ENCODE measurements around the gene HSD3B7.

Gene HSD3B7

GRCh38 chr16:30983898-30984610 is 953 bp upstream of the HSD3B7 start:
- DNase-seq (ENCODE audit: low spot score) = no peak

- DNase-seq (ENCODE audit: low spot score) = no peak
Measured at GRCh38 chr16:30985401-30986128, 558 bp downstream of the HSD3B7 start.

- DNase-seq (ENCODE audit: low spot score) = no peak
Measured at GRCh38 chr16:30986129-30986991, 1.4 kb downstream of the HSD3B7 start.

GRCh38 chr16:30987581-30988190 is 2.7 kb downstream of the HSD3B7 start:
- DNase-seq (ENCODE audit: low spot score) = no peak

DNA sequence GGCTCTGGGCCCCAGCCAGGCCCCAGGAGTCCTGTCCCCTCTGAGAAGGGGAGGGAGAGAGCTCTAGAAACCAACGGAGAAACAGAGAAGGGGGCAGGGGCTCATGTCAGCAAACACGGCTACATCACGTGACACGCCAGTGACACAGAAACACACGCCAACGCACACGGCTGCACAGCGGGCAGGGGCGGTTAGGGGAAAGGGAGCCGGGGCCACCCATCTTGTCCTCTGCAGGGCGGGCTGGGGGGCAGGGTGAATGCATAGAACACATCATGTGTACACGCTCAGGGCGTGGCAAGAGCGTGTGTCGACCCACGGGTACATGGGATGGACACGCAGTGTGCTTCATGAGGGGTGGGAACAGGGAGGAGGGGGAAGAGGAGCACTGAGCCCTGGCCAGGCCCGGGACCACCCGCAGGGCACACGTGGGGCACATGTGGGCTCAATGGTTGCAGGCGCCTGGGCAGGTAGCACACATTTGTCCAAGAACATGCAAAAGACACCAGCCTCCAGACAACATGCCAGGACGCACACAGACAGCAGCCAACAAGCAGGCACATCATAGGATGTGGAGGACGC is 4.6 kb downstream of the HSD3B7 start:
- no peak for DNase-seq (ENCODE audit: low spot score)

DNA sequence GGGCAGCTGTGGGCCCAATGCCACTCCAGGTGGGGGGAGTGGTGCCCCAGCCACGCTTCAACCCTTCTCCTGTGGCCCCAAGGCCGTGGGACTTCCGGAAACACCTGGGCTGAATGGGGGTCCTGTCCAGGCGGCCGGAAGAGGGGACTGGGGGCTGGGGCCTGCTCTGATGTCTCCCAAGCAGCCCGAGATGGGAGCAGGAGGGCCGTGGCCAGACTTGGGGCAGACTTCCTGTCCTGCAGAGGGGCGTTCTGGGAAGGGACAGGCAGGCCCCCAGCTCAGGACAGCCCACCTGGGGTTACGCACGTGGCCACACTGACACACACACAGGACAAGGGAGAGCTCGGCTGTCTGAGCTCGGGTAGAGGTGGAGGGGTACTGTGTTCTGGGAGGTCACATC is 5.1 kb downstream of the HSD3B7 start:
- no peak for DNase-seq (ENCODE audit: low spot score)

GRCh38 chr16:30991052-30991451 is 6.0 kb downstream of the HSD3B7 start:
- DNase-seq (ENCODE audit: low spot score) = no peak

DNA sequence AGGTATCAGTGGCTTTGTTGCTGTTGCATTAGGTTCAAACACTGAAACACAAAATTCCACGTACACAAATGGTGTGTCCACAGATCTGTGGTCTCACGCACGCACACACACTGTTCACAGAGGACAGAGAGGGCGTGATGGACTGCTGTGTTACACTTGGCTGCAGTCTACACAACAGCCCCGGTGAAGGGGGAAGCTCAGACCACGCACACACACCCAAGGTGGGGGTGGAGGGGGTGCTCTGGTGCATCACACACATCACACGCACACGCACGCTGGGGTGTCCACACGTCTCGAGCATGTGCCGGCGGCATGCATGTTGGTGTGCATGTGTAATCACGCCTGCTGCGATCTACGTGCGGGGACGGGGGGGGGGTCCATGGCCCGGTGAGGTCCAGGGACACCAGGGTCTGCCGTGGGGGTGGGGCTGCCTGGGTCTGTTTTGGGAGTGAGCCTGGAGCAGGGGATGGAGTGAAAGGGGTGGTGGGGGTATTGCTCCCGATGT is 7.3 kb downstream of the HSD3B7 start:
- no peak for DNase-seq (ENCODE audit: low spot score)

- no peak for DNase-seq (ENCODE audit: low spot score)
Measured at GRCh38 chr16:30992931-30993816, 8.2 kb downstream of the HSD3B7 start.

- no peak for DNase-seq (ENCODE audit: low spot score)
Measured at GRCh38 chr16:30995927-30996323, 10.9 kb downstream of the HSD3B7 start.

GRCh38 chr16:30996324-30996984 is 11.4 kb downstream of the HSD3B7 start:
- no peak for DNase-seq (ENCODE audit: low spot score)

GRCh38 chr16:30996985-30997724 is 12.1 kb downstream of the HSD3B7 start:
- peak; percentile 38 for DNase-seq (ENCODE audit: low spot score)

- DNase-seq (ENCODE audit: low spot score) = no peak
Measured at GRCh38 chr16:30997725-30998711, 13.0 kb downstream of the HSD3B7 start.

- DNase-seq (ENCODE audit: low spot score) = no peak
Measured at GRCh38 chr16:30998852-30999761, 14.1 kb downstream of the HSD3B7 start.

DNA sequence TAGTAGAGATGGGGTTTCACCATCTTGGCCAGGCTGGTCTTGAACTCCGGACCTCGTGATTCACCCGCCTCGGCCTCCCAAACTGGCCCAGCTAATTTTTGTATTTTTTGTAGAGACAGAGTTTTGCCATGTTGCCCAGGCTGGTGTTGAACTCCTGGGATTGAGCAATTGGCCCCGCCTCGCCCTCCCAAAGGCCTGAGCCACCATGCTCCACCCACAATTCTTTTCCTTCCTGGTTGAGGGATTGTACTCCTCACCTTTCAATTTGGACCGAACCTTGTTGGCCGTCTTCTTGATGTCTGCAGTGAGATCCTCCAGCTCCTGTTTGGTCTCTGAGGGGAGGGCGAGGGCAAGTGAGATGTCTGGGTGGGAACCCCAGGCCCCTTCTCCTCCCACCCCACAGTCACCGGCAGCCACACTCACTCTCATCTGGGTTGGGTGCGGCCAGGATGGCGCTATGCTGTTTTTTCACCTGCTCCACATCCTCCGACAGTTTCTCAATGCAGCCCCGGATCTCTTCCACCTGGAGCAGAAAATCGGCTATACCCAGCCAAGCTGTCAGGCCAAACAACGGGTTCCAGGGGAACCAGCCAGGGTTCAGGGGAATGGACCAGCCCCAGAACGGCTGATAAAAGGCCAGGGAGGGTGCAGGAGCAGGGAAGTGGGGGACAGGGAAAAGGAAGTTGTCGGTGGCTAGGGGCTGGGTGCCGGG is 15.8 kb downstream of the HSD3B7 start:
- DNase-seq (ENCODE audit: low spot score) = no peak

- DNase-seq (ENCODE audit: low spot score) = no peak
Measured at GRCh38 chr16:31001507-31002249, 16.7 kb downstream of the HSD3B7 start.

Data from kidney capillary endothelial cell (primary cell).